H9 (cell line): ENCODE data around the gene DDO. TPM values are rescaled to one million over a fixed set of nuclear protein-coding genes. Genes with fewer than 3 reads are reported as not detected.

Experiments used
- DNase-seq: peaks from one replicate; pipeline ENCODE4 v3.0.0-alpha.2; 2017
- H2AFZ ChIP-seq: one replicate; pipeline ENCODE4 v1.6.1; 2013; ENCODE audit warnings: mild to moderate bottlenecking, low read length, control low read depth, moderate library complexity
- H2AK5ac ChIP-seq: 2 replicates; pipeline ENCODE4 v1.6.1; 2013; ENCODE audit warnings: low read length, control low read depth, mixed read lengths; ENCODE audit not compliant: insufficient read length
- H2BK120ac ChIP-seq: one replicate; pipeline ENCODE4 v1.6.1; 2013; ENCODE audit warnings: low read depth, mild to moderate bottlenecking, low read length, control low read depth, inconsistent platforms; ENCODE audit not compliant: poor library complexity, severe bottlenecking
- H2BK12ac ChIP-seq: 2 replicates; pipeline ENCODE4 v1.6.1; 2013; ENCODE audit warnings: low read length, control low read depth, mixed read lengths, low read depth; ENCODE audit not compliant: insufficient read length
- H2BK15ac ChIP-seq: 2 replicates; pipeline ENCODE4 v1.6.1; 2013; ENCODE audit warnings: low read depth, low read length, control low read depth
- H2BK20ac ChIP-seq: one replicate; pipeline ENCODE4 v1.6.1; 2013; ENCODE audit warnings: low read depth, mild to moderate bottlenecking, low read length, control low read depth, inconsistent platforms; ENCODE audit not compliant: poor library complexity, severe bottlenecking
- H2BK5ac ChIP-seq: 2 replicates; pipeline ENCODE4 v1.6.1; 2013; ENCODE audit warnings: low read length, control low read depth, mixed read lengths; ENCODE audit not compliant: insufficient read length
- H3K14ac ChIP-seq: 2 replicates; pipeline ENCODE4 v1.6.1; 2013; ENCODE audit warnings: low read length, control low read depth; ENCODE audit not compliant: insufficient read depth
- H3K18ac ChIP-seq: 2 replicates; pipeline ENCODE4 v1.6.1; 2013; ENCODE audit warnings: low read depth, mild to moderate bottlenecking, mixed read lengths, low read length, control low read depth; ENCODE audit not compliant: insufficient read length
- H3K23ac ChIP-seq: 2 replicates; pipeline ENCODE4 v1.6.1; 2013; ENCODE audit warnings: low read length, control low read depth, mixed read lengths, low read depth; ENCODE audit not compliant: insufficient read length
- H3K23me2 ChIP-seq: 2 replicates; pipeline ENCODE4 v1.6.1; 2013; ENCODE audit warnings: low read depth, mild to moderate bottlenecking, mixed read lengths, low read length, control low read depth; ENCODE audit not compliant: insufficient read length, poor library complexity, severe bottlenecking
- H3K27ac ChIP-seq: 2 replicates; pipeline ENCODE4 v1.5.1; 2013; ENCODE audit warnings: low read length, control low read depth, mixed read lengths, low read depth; ENCODE audit not compliant: insufficient read length
- H3K27me3 ChIP-seq: 2 replicates; pipeline ENCODE4 v1.6.1; 2013; ENCODE audit warnings: low read length, control low read depth, inconsistent platforms; ENCODE audit not compliant: insufficient read depth
- H3K4ac ChIP-seq: 2 replicates; pipeline ENCODE4 v1.6.1; 2013; ENCODE audit warnings: low read depth, mild to moderate bottlenecking, control low read depth, inconsistent platforms, low read length, moderate library complexity
- H3K4me1 ChIP-seq: 2 replicates; pipeline ENCODE4 v1.6.1; 2013; ENCODE audit warnings: low read length, control low read depth, inconsistent platforms; ENCODE audit not compliant: insufficient read depth
- H3K4me2 ChIP-seq: 2 replicates; pipeline ENCODE4 v1.6.1; 2013; ENCODE audit warnings: low read length, control low read depth, mixed read lengths; ENCODE audit not compliant: insufficient read length, insufficient read depth
- H3K56ac ChIP-seq: 2 replicates; pipeline ENCODE4 v1.6.1; 2013; ENCODE audit warnings: low read depth, mild to moderate bottlenecking, mixed read lengths, low read length, control low read depth; ENCODE audit not compliant: insufficient read length
- H3K79me1 ChIP-seq: 2 replicates; pipeline ENCODE4 v1.6.1; 2013; ENCODE audit warnings: low read depth, mild to moderate bottlenecking, moderate library complexity, low read length, control low read depth, inconsistent platforms; ENCODE audit not compliant: insufficient read depth, poor library complexity, severe bottlenecking
- H3K79me2 ChIP-seq: 2 replicates; pipeline ENCODE4 v1.6.1; 2013; ENCODE audit warnings: low read length, control low read depth, inconsistent platforms; ENCODE audit not compliant: insufficient read depth
- H3K9ac ChIP-seq: 2 replicates; pipeline ENCODE4 v1.6.1; 2013; ENCODE audit warnings: low read length, control low read depth, mixed read lengths; ENCODE audit not compliant: insufficient read length; ENCODE audit errors: extremely low read depth
- H3K9me3 ChIP-seq: one replicate; pipeline ENCODE4 v1.6.1; 2013; ENCODE audit warnings: low read depth, low read length, inconsistent platforms; ENCODE audit not compliant: control insufficient read depth
- H3T11ph ChIP-seq: one replicate; pipeline ENCODE4 v1.6.1; 2013; ENCODE audit warnings: mild to moderate bottlenecking, low read length, control low read depth, inconsistent platforms
- H4K20me1 ChIP-seq: one replicate; pipeline ENCODE4 v1.6.1; 2013; ENCODE audit not compliant: control insufficient read depth, insufficient read length, insufficient read depth
- H4K5ac ChIP-seq: 2 replicates; pipeline ENCODE4 v1.6.1; 2013; ENCODE audit warnings: low read depth, mild to moderate bottlenecking, mixed read lengths, low read length, control low read depth; ENCODE audit not compliant: insufficient read length
- H4K8ac ChIP-seq: replicated peaks from 2 replicates; pipeline ENCODE4 v1.6.1; 2013; ENCODE audit warnings: low read length, control low read depth, mixed read lengths, low read depth; ENCODE audit not compliant: insufficient read length
- H4K91ac ChIP-seq: 2 replicates; pipeline ENCODE4 v1.6.1; 2013; ENCODE audit warnings: low read depth, mild to moderate bottlenecking, moderate library complexity, mixed read lengths, low read length, control low read depth; ENCODE audit not compliant: insufficient read length
- H3K27ac Mint-ChIP-seq, 3 experiments: 2 replicates in 2 of 3; 3 replicates in 1 of 3; pipeline ENCODE4 v1.8.0; 2020 to 2021; ENCODE audit warnings: mixed read lengths in 3 of 3, mild to moderate bottlenecking in 1 of 3, moderate library complexity in 1 of 3
- H3K27me3 Mint-ChIP-seq: 2 replicates; pipeline ENCODE4 v1.8.0; 2021; ENCODE audit warnings: low read depth, mild to moderate bottlenecking, moderate library complexity, mixed read lengths
- H3K36me3 Mint-ChIP-seq, 3 experiments: 2 replicates in 2 of 3; 3 replicates in 1 of 3; pipeline ENCODE4 v1.8.0; 2020 to 2021; ENCODE audit warnings: low read depth in 3 of 3, mixed read lengths in 3 of 3; ENCODE audit not compliant: insufficient read depth in 1 of 3
- H3K4me1 Mint-ChIP-seq, 2 experiments: 2 replicates each; pipeline ENCODE4 v1.8.0; 2020; ENCODE audit warnings: mixed read lengths in 2 of 2
- H3K4me3 Mint-ChIP-seq, 2 experiments: 2 replicates in 1 of 2; 3 replicates in 1 of 2; pipeline ENCODE4 v1.8.0; 2020 to 2021; ENCODE audit warnings: mild to moderate bottlenecking in 2 of 2, mixed read lengths in 2 of 2, moderate library complexity in 1 of 2
- H3K9me3 Mint-ChIP-seq, 2 experiments: 2 replicates in 1 of 2; 3 replicates in 1 of 2; pipeline ENCODE4 v1.8.0; 2020; ENCODE audit warnings: mild to moderate bottlenecking in 2 of 2, mixed read lengths in 2 of 2, moderate library complexity in 1 of 2
- WGBS: extraction: QIAGEN DNeasy Blood & Tissue Kit; methylation state at CpG from one replicate; pipeline ENCODE4 v1.1.7; 2013; ENCODE audit warnings: missing lambda C conversion rate, low lambda C conversion rate, mixed read lengths; ENCODE audit not compliant: insufficient read length; ENCODE audit errors: extremely low coverage; 5-methylcytosine and 5-hydroxymethylcytosine counted together
- total RNA-seq: library from RNA; stranded (reverse); gene quantifications from 2 replicates; pipeline ENCODE4 v1.2.1, GENCODE V29; 2021
- TF ChIP-seq, protein P1 (sequence below): fragments of 200-600 bp; sonication (generic); conservative IDR thresholded peaks from 3 replicates; pipeline ENCODE4 v1.8.0; 2021; ENCODE audit warnings: antibody characterized with exemption, mild to moderate bottlenecking

DDO gene
- total RNA-seq, 1 experiment from 2014 or later: not detected

DNA sequence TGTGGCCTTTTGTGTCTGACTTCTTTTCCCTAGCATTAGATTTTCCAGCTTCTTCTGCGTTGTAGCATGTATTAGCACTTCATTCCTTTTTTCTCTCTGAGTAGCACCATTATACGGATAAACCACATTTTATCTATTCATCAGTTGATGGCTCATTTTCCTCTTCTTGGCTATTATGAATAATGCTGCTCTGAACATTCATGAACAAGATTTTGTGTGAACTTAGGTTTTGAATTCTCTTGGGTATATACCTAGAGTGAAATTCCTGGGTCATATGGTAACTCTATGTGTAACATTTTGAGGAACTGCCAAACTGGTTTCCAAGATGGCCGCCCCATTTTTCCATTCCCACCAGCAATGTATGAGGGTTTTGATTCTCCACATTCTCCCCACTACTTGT is 32.4 kb upstream of the DDO start:
- H4K8ac ChIP-seq: no peak overlapping the region
- H3K18ac ChIP-seq: no peak overlapping the region
- no peaks in the 10 kb centered on the region for H3K4me1 Mint-ChIP-seq
- H3K4me2 ChIP-seq: no peak overlapping the region
- H3K4me3 Mint-ChIP-seq: no peak overlapping the region
- no peak overlapping the region for H2BK5ac ChIP-seq
- WGBS: no CpG with 5 or more reads among the region's 3 CpGs
- no peaks in the 10 kb centered on the region for H3K36me3 Mint-ChIP-seq
- H3K9me3 ChIP-seq: no peaks in the 10 kb centered on the region
- no peak overlapping the region for H3T11ph ChIP-seq
- H4K91ac ChIP-seq: no peak overlapping the region
- H3K4me1 ChIP-seq: no peaks in the 10 kb centered on the region
- H3K23me2 ChIP-seq: no peaks in the 10 kb centered on the region
- no peak overlapping the region for H2BK12ac ChIP-seq
- H3K79me1 ChIP-seq: no peaks in the 10 kb centered on the region
- no peaks in the 10 kb centered on the region for H3K27me3 ChIP-seq
- H3K56ac ChIP-seq: no peak overlapping the region
- no peak overlapping the region for H3K4ac ChIP-seq
- no peak overlapping the region for H3K9ac ChIP-seq
- no peaks in the 10 kb centered on the region for H3K9me3 Mint-ChIP-seq
- H2BK15ac ChIP-seq: no peak overlapping the region
- H3K79me2 ChIP-seq: no peaks in the 10 kb centered on the region
- TF ChIP-seq, protein P1, sequence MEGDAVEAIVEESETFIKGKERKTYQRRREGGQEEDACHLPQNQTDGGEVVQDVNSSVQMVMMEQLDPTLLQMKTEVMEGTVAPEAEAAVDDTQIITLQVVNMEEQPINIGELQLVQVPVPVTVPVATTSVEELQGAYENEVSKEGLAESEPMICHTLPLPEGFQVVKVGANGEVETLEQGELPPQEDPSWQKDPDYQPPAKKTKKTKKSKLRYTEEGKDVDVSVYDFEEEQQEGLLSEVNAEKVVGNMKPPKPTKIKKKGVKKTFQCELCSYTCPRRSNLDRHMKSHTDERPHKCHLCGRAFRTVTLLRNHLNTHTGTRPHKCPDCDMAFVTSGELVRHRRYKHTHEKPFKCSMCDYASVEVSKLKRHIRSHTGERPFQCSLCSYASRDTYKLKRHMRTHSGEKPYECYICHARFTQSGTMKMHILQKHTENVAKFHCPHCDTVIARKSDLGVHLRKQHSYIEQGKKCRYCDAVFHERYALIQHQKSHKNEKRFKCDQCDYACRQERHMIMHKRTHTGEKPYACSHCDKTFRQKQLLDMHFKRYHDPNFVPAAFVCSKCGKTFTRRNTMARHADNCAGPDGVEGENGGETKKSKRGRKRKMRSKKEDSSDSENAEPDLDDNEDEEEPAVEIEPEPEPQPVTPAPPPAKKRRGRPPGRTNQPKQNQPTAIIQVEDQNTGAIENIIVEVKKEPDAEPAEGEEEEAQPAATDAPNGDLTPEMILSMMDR: no peak
- no peak overlapping the region for H2BK20ac ChIP-seq
- H3K27ac Mint-ChIP-seq: no peak overlapping the region
- H3K14ac ChIP-seq: no peak overlapping the region
- H2AK5ac ChIP-seq: no peak overlapping the region
- no peak overlapping the region for H3K23ac ChIP-seq
- no peak overlapping the region for H2AFZ ChIP-seq
- H2BK120ac ChIP-seq: no peak overlapping the region
- H3K27me3 Mint-ChIP-seq: no peaks in the 10 kb centered on the region; the same call in 1 of the 2 replicates
- no peak for DNase-seq
- no peaks in the 10 kb centered on the region for H4K20me1 ChIP-seq
- no peak overlapping the region for H3K27ac ChIP-seq
- H4K5ac ChIP-seq: no peak overlapping the region
